Measurements from ENCODE around the gene ACOT7.

ACOT7 gene

GRCh38 chr1:6359216-6360116 lies 34.1 kb downstream of the ACOT7 start:
- peak in 4 of 5 donors; percentile 33 to 64 (median 38) for DNase-seq

GRCh38 chr1:6358757-6359201 lies 34.8 kb downstream of the ACOT7 start:
- DNase-seq = peak; percentile 34 to 66 (median 57)

GRCh38 chr1:6358144-6358624 lies 35.4 kb downstream of the ACOT7 start:
- no peak for DNase-seq

GRCh38 chr1:6357243-6357936 lies 36.2 kb downstream of the ACOT7 start:
- DNase-seq = no peak

GRCh38 chr1:6355621-6356020 lies 37.9 kb downstream of the ACOT7 start:
- no peak for DNase-seq

- no peak for DNase-seq
Measured at GRCh38 chr1:6354659-6355317, 38.8 kb downstream of the ACOT7 start.

GRCh38 chr1:6353955-6354658 lies 39.5 kb downstream of the ACOT7 start:
- DNase-seq = no peak

GRCh38 chr1:6353619-6353954 lies 40.0 kb downstream of the ACOT7 start:
- DNase-seq = no peak

- DNase-seq = no peak
Measured at GRCh38 chr1:6352138-6352563, 41.4 kb downstream of the ACOT7 start.

GRCh38 chr1:6351480-6352137 lies 42.0 kb downstream of the ACOT7 start:
- no peak for DNase-seq

GRCh38 chr1:6350416-6351088 lies 43.0 kb downstream of the ACOT7 start:
- DNase-seq = no peak

- no peak for DNase-seq
Measured at GRCh38 chr1:6349254-6349943, 44.2 kb downstream of the ACOT7 start.

- DNase-seq = peak in 4 of 5 donors; percentile 33 to 75 (median 38)
Measured at GRCh38 chr1:6348511-6349191, 44.9 kb downstream of the ACOT7 start.

- peak; percentile 38 to 66 (median 57) for DNase-seq
Measured at GRCh38 chr1:6347641-6348487, 45.7 kb downstream of the ACOT7 start.

GRCh38 chr1:6345460-6345859 lies 48.1 kb downstream of the ACOT7 start:
- no peak for DNase-seq

GRCh38 chr1:6345009-6345408 lies 48.6 kb downstream of the ACOT7 start:
- no peak for DNase-seq

GRCh38 chr1:6343506-6344405 lies 49.8 kb downstream of the ACOT7 start:
- peak in 3 of 5 donors; percentile 40 to 57 (median 42) for DNase-seq

- DNase-seq = no peak
Measured at GRCh38 chr1:6342056-6342455, 51.5 kb downstream of the ACOT7 start.

Measured in T-helper 1 cell (primary cell).